B cell (primary cell): ENCODE data around the gene ST6GALNAC3. TPM values are rescaled to one million over a fixed set of nuclear protein-coding genes. Genes with fewer than 3 reads are reported as not detected.
"Not testable (repeated sequence)": the region's sequence is repeated elsewhere in the genome, so short reads cannot be mapped to it uniquely, and the experiment has no call there.

ENCODE experiments used
- ATAC-seq: fragments of 200-7000 bp; cut with Tn5 transposase; one replicate; pipeline ENCODE4 v1.10.0; 2021; ENCODE audit warnings: low read depth, mild to moderate bottlenecking, moderate number of reproducible peaks, moderate library complexity
- CTCF ChIA-PET: fragments of 350-600 bp; sonication (Branson Sonifier 250); formaldehyde crosslinking; loops from one replicate; lab custom pipeline; 2021; ENCODE audit warnings: antibody characterized with exemption, inconsistent platforms; lab: Charles Lee
- POLR2A ChIA-PET: fragments of 350-600 bp; sonication (Branson Sonifier 250); formaldehyde crosslinking; loops from one replicate; lab custom pipeline; 2021; ENCODE audit warnings: antibody characterized with exemption; lab: Charles Lee
- DNase-seq: peaks from one replicate; pipeline ENCODE4 v3.0.0; 2013
- H2AFZ ChIP-seq: 2 replicates; pipeline ENCODE4 v1.6.1; 2012; ENCODE audit warnings: mild to moderate bottlenecking, low read depth, low read length; ENCODE audit not compliant: insufficient read depth, poor library complexity, severe bottlenecking
- H3K27ac ChIP-seq, 2 donors: 1 replicate in 1 of 2; 2 replicates in 1 of 2; pipeline ENCODE4 v1.5.1; 2012 to 2013; ENCODE audit warnings: low read length in 2 of 2, mild to moderate bottlenecking in 2 of 2, moderate library complexity in 1 of 2
- H3K27me3 ChIP-seq, 4 experiments: fragments of 200-600 bp in 1 of 4; sonication (generic) in 1 of 4; replicated peaks in 1 of 4; 1 replicate in 2 of 4; 2 replicates in 2 of 4; pipeline versions ENCODE4 v1.6.1 to v1.7.0; 2013 to 2016; ENCODE audit warnings: low read length in 3 of 4, mild to moderate bottlenecking in 2 of 4, mixed read lengths in 1 of 4, moderate library complexity in 1 of 4; ENCODE audit not compliant: insufficient read depth in 4 of 4, control insufficient read depth in 3 of 4; ENCODE audit errors: control extremely low read depth in 1 of 4
- H3K36me3 ChIP-seq, 2 experiments: replicated peaks in 1 of 2; 1 replicate in 1 of 2; 2 replicates in 1 of 2; pipeline versions ENCODE4 v1.6.1 to v1.7.1; 2013; ENCODE audit warnings: low read length in 1 of 2; ENCODE audit not compliant: insufficient read depth in 2 of 2, control insufficient read depth in 1 of 2; ENCODE audit errors: control extremely low read depth in 1 of 2, extremely low read depth in 1 of 2
- H3K4me1 ChIP-seq, 2 donors: fragments of 200-600 bp in 1 of 2; sonication (generic) in 1 of 2; 1 replicate in 1 of 2; 2 replicates in 1 of 2; pipeline versions ENCODE4 v1.5.1 to v1.6.1; 2013 to 2017; ENCODE audit warnings: low read length in 2 of 2; ENCODE audit not compliant: control insufficient read depth in 2 of 2, insufficient read depth in 2 of 2
- H3K4me2 ChIP-seq: replicated peaks from 2 replicates; pipeline ENCODE3; 2012; ENCODE audit warnings: mild to moderate bottlenecking, low read depth, low read length; ENCODE audit not compliant: poor library complexity, severe bottlenecking
- H3K4me3 ChIP-seq, 5 experiments: fragments of 200-600 bp in 1 of 5; sonication (generic) in 1 of 5; 1 replicate in 3 of 5; 2 replicates in 2 of 5; pipeline versions ENCODE4 v1.5.1 to v1.7.0; 2011 to 2016; ENCODE audit warnings: low read length in 4 of 5, mild to moderate bottlenecking in 4 of 5, low read depth in 2 of 5, control low read depth in 1 of 5, moderate library complexity in 1 of 5; ENCODE audit not compliant: insufficient read depth in 1 of 5; ENCODE audit errors: control extremely low read depth in 1 of 5, extremely low read depth in 1 of 5
- H3K79me2 ChIP-seq: fragments of 200-600 bp; sonication (generic); one replicate; pipeline ENCODE4 v1.6.0; 2016; ENCODE audit warnings: low read length; ENCODE audit not compliant: control insufficient read depth, insufficient read depth
- H3K9ac ChIP-seq: fragments of 200-600 bp; sonication (generic); 2 replicates; pipeline ENCODE4 v1.6.1; 2017; ENCODE audit warnings: mild to moderate bottlenecking, low read length, moderate library complexity
- H3K9me3 ChIP-seq, 3 donors: one replicate each; pipeline versions ENCODE4 v1.6.1 to v1.7.1; 2013; ENCODE audit warnings: low read length in 2 of 3; ENCODE audit not compliant: control insufficient read depth in 2 of 3, insufficient read depth in 1 of 3; ENCODE audit errors: control extremely low read depth in 1 of 3
- H4K20me1 ChIP-seq: 2 replicates; pipeline ENCODE4 v1.6.0; 2012; ENCODE audit warnings: mild to moderate bottlenecking, low read length; ENCODE audit not compliant: insufficient read depth, control insufficient read depth, poor library complexity, severe bottlenecking
- H3K27ac Mint-ChIP-seq: one replicate; pipeline ENCODE4 v1.8.0; 2021; ENCODE audit warnings: mixed read lengths
- H3K27me3 Mint-ChIP-seq: one replicate; pipeline ENCODE4 v1.8.0; 2021; ENCODE audit warnings: mixed read lengths
- H3K4me1 Mint-ChIP-seq: one replicate; pipeline ENCODE4 v1.8.0; 2021; ENCODE audit warnings: mixed read lengths
- H3K4me3 Mint-ChIP-seq: one replicate; pipeline ENCODE4 v1.8.0; 2021; ENCODE audit warnings: mixed read lengths
- H3K9me3 Mint-ChIP-seq: one replicate; pipeline ENCODE4 v1.8.0; 2022; ENCODE audit warnings: mixed read lengths; ENCODE audit not compliant: insufficient read depth
- CTCF ChIP-seq: fragments of 200-600 bp; IDR thresholded peaks from one replicate; pipeline ENCODE4 v1.8.0; 2022; ENCODE audit warnings: antibody characterized with exemption, mild to moderate bottlenecking
- EZH2 ChIP-seq: IDR thresholded peaks from 2 replicates; pipeline ENCODE4 v1.6.1; 2012; ENCODE audit warnings: borderline replicate concordance, low read depth, mild to moderate bottlenecking, moderate library complexity, low read length; ENCODE audit not compliant: insufficient read depth, poor library complexity, severe bottlenecking
- WGBS: methylation state at CpG from one replicate; pipeline ENCODE4 v1.1.5; 2013; ENCODE audit warnings: missing lambda C conversion rate; ENCODE audit not compliant: insufficient coverage; 5-methylcytosine and 5-hydroxymethylcytosine counted together
- intact Hi-C: fragments of 100-400 bp; cut with micrococcal nuclease; formaldehyde crosslinking; loops from one replicate; pipeline ENCODE4 v1.10.0; 2022
- polyA plus RNA-seq: library from polyadenylated mRNA; depleted of rRNA; stranded (reverse); fragments of >200 nt; gene quantifications from 2 replicates; pipeline ENCODE4 v1.2.3, GENCODE V29; 2012
- total RNA-seq, 2 donors: library from RNA; stranded (reverse); fragments of 120-200 nt in 1 of 2; gene quantifications; 1 replicate in 1 of 2; 2 replicates in 1 of 2; pipeline versions ENCODE4 v1.2.3 to v1.2.4, GENCODE V29; 2013 to 2022

The ST6GALNAC3 gene
- total and polyA plus RNA-seq, 2 donors (not counting 1 experiment from before 2014, with no cell fraction given) = 3.0 to 17.3 TPM

- CTCF ChIA-PET = no interaction called here
- H3K9me3 Mint-ChIP-seq = peaks cover 2% of the 10 kb centered on the region
- no peak for DNase-seq
Measured at GRCh38 chr1:76240316-76240715, 165.8 kb downstream of the ST6GALNAC3 start.

GRCh38 chr1:76242587-76242986, 168.0 kb downstream of the ST6GALNAC3 start:
- H3K4me3 ChIP-seq, H3K9me3 Mint-ChIP-seq, intact Hi-C loops, H3K4me2 ChIP-seq, CTCF ChIA-PET, H2AFZ ChIP-seq, POLR2A ChIA-PET, H3K27ac ChIP-seq, H3K27ac Mint-ChIP-seq, H3K4me3 Mint-ChIP-seq, H3K79me2 ChIP-seq, H3K36me3 ChIP-seq, H3K9me3 ChIP-seq, H3K27me3 ChIP-seq, DNase-seq, H3K27me3 Mint-ChIP-seq, ATAC-seq, H4K20me1 ChIP-seq, H3K9ac ChIP-seq: not testable (repeated sequence)
- H3K4me1 ChIP-seq = peaks cover 14 to 24% of the 10 kb centered on the region in 2 donors
- no CpG with 5 or more reads among the region's 1 CpG for WGBS
- H3K4me1 Mint-ChIP-seq = peaks cover 24% of the 10 kb centered on the region

More at GRCh38 chr1:76240316-76240715, 165.8 kb downstream of the ST6GALNAC3 start:
- 100% methylated on average over 1 of the region's 1 CpG for WGBS
- Histone ChIP-seq H3K4me1 (peaks cover 14 to 20% of the 10 kb centered on the region in 2 donors), H3K9me3 (peaks cover 0 to 4% (median 0%) of the 10 kb centered on the region in 3 donors), H3K36me3 (no peaks in the 10 kb centered on the region), H3K79me2 (peaks cover 3% of the 10 kb centered on the region), H3K27ac (peak overlapping the region in 1 of 2 donors; percentile 19), H3K27me3 (no peaks in the 10 kb centered on the region), H2AFZ (no peak overlapping the region), H3K4me2 (peak overlapping the region; percentile 31), H3K4me3 (no peak overlapping the region), H4K20me1 (no peaks in the 10 kb centered on the region), H3K9ac (no peak overlapping the region)
- intact Hi-C loops = no loop called here
- no peak for ATAC-seq
- peaks cover 24% of the 10 kb centered on the region for H3K4me1 Mint-ChIP-seq
- POLR2A ChIA-PET = no interaction called here
- H3K27ac Mint-ChIP-seq = no peak overlapping the region
- no peaks in the 10 kb centered on the region for H3K27me3 Mint-ChIP-seq
- TF ChIP-seq EZH2 (no peak), CTCF (no peak)
- no peak overlapping the region for H3K4me3 Mint-ChIP-seq
